ENCODE results near the gene PSEN2. TPM values are rescaled to one million over a fixed set of nuclear protein-coding genes. Genes with fewer than 3 reads are reported as not detected.
A peak's percentile ranks its signal among the peaks of the same experiment; 100 is the strongest.

The PSEN2 gene
- total and polyA plus RNA-seq, 10 of the 15 experiments (the other 5 are each of a cell fraction or from before 2014, with no cell fraction given), result 0.90 to 13.3 (median 7.0) TPM

DNA sequence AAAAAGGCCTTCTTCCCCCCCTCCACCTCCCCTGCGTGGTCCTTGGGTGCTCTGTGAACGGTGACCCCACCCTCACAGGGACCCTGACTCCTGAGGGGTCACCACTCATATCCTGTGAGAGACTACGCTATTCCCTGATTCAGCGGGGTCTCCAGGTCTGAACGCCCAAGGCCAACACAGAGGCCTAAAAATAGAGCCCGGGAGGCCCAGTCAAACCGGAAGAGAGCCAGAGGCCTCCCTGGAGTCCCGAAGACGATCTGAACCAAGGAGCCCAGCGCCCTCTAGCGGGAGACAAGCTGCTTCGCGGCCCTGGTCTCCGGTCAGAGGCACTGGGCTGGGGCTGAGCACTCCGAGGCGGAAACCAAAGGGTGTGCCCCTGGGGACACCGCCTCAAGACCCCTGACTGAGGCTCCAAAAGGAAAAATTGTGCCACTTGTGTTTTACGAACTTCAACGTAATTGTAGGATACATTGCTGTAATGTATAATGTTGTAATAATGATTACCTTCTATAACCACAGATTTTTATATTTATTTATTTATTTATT, 42.4 kb upstream of the PSEN2 start (continued):
- TF ChIP-seq TCF3 (IDR thresholded peaks at IDR 0.05; ENCODE audit: borderline replicate concordance, insufficient read depth, low read depth, low read length) (0 out of 2 replicates have a peak, but pooled peaks have one; percentile 20), KDM1A (IDR thresholded peaks at IDR 0.05; ENCODE audit: borderline replicate concordance) (no peak), EZH2 (IDR thresholded peaks at IDR 0.05; ENCODE audit: borderline replicate concordance, control insufficient read depth, low read depth, low read length) (no peak), SMC3 (IDR thresholded peaks at IDR 0.05; ENCODE audit: borderline replicate concordance, low read length) (peak; percentile 98), RBBP5 (conservative IDR thresholded peaks at IDR 0.05) (no peak), YBX1 (IDR thresholded peaks at IDR 0.05) (no peak), IKZF2 (IDR thresholded peaks at IDR 0.05) (peak; percentile 60 to 67; a peak in 3 of 4 replicates), KLF5 (IDR thresholded peaks at IDR 0.05; ENCODE audit: partially characterized antibody) (peak; percentile 23), HDAC2 (IDR thresholded peaks at IDR 0.05) (no peak), FOS (IDR thresholded peaks at IDR 0.05; ENCODE audit: borderline replicate concordance, extremely low read depth, insufficient read length) (no peak)
- TF ChIP-seq, protein P1, sequence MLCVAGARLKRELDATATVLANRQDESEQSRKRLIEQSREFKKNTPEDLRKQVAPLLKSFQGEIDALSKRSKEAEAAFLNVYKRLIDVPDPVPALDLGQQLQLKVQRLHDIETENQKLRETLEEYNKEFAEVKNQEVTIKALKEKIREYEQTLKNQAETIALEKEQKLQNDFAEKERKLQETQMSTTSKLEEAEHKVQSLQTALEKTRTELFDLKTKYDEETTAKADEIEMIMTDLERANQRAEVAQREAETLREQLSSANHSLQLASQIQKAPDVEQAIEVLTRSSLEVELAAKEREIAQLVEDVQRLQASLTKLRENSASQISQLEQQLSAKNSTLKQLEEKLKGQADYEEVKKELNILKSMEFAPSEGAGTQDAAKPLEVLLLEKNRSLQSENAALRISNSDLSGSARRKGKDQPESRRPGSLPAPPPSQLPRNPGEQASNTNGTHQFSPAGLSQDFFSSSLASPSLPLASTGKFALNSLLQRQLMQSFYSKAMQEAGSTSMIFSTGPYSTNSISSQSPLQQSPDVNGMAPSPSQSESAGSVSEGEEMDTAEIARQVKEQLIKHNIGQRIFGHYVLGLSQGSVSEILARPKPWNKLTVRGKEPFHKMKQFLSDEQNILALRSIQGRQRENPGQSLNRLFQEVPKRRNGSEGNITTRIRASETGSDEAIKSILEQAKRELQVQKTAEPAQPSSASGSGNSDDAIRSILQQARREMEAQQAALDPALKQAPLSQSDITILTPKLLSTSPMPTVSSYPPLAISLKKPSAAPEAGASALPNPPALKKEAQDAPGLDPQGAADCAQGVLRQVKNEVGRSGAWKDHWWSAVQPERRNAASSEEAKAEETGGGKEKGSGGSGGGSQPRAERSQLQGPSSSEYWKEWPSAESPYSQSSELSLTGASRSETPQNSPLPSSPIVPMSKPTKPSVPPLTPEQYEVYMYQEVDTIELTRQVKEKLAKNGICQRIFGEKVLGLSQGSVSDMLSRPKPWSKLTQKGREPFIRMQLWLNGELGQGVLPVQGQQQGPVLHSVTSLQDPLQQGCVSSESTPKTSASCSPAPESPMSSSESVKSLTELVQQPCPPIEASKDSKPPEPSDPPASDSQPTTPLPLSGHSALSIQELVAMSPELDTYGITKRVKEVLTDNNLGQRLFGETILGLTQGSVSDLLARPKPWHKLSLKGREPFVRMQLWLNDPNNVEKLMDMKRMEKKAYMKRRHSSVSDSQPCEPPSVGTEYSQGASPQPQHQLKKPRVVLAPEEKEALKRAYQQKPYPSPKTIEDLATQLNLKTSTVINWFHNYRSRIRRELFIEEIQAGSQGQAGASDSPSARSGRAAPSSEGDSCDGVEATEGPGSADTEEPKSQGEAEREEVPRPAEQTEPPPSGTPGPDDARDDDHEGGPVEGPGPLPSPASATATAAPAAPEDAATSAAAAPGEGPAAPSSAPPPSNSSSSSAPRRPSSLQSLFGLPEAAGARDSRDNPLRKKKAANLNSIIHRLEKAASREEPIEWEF (IDR thresholded peaks at IDR 0.05; ENCODE audit: insufficient replicate concordance, low read depth, low read length), result peak; percentile 15
- TF ChIP-seq, protein P2, sequence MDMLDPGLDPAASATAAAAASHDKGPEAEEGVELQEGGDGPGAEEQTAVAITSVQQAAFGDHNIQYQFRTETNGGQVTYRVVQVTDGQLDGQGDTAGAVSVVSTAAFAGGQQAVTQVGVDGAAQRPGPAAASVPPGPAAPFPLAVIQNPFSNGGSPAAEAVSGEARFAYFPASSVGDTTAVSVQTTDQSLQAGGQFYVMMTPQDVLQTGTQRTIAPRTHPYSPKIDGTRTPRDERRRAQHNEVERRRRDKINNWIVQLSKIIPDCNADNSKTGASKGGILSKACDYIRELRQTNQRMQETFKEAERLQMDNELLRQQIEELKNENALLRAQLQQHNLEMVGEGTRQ (IDR thresholded peaks at IDR 0.05; ENCODE audit: borderline replicate concordance, low read depth, low read length), result no peak
- TF ChIP-seq, protein P3, sequence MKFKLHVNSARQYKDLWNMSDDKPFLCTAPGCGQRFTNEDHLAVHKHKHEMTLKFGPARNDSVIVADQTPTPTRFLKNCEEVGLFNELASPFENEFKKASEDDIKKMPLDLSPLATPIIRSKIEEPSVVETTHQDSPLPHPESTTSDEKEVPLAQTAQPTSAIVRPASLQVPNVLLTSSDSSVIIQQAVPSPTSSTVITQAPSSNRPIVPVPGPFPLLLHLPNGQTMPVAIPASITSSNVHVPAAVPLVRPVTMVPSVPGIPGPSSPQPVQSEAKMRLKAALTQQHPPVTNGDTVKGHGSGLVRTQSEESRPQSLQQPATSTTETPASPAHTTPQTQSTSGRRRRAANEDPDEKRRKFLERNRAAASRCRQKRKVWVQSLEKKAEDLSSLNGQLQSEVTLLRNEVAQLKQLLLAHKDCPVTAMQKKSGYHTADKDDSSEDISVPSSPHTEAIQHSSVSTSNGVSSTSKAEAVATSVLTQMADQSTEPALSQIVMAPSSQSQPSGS (IDR thresholded peaks at IDR 0.05; ENCODE audit: low read length), result 0 out of 2 replicates have a peak, but pooled peaks have one; percentile 51
- TF ChIP-seq, protein P4, sequence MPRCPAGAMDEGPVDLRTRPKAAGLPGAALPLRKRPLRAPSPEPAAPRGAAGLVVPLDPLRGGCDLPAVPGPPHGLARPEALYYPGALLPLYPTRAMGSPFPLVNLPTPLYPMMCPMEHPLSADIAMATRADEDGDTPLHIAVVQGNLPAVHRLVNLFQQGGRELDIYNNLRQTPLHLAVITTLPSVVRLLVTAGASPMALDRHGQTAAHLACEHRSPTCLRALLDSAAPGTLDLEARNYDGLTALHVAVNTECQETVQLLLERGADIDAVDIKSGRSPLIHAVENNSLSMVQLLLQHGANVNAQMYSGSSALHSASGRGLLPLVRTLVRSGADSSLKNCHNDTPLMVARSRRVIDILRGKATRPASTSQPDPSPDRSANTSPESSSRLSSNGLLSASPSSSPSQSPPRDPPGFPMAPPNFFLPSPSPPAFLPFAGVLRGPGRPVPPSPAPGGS (IDR thresholded peaks at IDR 0.05; ENCODE audit: borderline replicate concordance, insufficient read depth, low read depth, low read length, poor library complexity, severe bottlenecking), result no peak
- TF ChIP-seq, protein P5, sequence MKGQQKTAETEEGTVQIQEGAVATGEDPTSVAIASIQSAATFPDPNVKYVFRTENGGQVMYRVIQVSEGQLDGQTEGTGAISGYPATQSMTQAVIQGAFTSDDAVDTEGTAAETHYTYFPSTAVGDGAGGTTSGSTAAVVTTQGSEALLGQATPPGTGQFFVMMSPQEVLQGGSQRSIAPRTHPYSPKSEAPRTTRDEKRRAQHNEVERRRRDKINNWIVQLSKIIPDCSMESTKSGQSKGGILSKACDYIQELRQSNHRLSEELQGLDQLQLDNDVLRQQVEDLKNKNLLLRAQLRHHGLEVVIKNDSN (IDR thresholded peaks at IDR 0.05; ENCODE audit: borderline replicate concordance, extremely low read length, insufficient read depth, low read depth, low read length), result no peak
- TF ChIP-seq, protein P6, sequence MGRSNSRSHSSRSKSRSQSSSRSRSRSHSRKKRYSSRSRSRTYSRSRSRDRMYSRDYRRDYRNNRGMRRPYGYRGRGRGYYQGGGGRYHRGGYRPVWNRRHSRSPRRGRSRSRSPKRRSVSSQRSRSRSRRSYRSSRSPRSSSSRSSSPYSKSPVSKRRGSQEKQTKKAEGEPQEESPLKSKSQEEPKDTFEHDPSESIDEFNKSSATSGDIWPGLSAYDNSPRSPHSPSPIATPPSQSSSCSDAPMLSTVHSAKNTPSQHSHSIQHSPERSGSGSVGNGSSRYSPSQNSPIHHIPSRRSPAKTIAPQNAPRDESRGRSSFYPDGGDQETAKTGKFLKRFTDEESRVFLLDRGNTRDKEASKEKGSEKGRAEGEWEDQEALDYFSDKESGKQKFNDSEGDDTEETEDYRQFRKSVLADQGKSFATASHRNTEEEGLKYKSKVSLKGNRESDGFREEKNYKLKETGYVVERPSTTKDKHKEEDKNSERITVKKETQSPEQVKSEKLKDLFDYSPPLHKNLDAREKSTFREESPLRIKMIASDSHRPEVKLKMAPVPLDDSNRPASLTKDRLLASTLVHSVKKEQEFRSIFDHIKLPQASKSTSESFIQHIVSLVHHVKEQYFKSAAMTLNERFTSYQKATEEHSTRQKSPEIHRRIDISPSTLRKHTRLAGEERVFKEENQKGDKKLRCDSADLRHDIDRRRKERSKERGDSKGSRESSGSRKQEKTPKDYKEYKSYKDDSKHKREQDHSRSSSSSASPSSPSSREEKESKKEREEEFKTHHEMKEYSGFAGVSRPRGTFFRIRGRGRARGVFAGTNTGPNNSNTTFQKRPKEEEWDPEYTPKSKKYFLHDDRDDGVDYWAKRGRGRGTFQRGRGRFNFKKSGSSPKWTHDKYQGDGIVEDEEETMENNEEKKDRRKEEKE (IDR thresholded peaks at IDR 0.05), result no peak

All from GM12878 (cell line).